ENCODE data around the gene COG5.

COG5 gene

DNA sequence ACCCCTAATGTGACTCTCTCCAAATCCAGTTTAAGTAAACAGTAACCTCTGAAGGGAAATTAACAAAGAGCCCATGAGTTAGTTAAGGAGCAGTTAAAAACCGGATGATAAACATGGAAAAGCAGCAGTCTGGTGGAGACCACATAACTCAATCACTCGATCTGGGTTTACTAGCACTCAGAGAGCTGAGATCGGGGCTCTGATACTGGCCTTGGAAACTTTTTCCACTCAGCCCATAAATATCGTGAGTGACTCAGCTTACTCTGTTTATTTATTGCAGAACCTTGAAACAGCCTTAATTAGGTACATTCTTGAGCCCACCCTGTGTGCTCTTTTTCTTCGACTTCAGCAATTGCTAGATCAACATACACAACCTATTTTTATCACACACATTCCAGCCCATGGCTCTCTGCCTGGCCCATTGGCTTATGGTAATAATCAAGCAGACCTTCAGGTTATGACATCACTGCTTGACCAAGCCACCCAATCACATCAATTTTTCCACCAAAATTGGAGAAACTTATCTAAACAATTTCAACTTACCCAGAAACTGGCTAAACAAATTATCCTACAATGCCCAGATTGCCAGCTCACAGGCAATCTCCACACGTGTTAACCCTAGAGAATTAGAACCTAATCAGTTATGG is 176.0 kb downstream of the COG5 start:
- DNase-seq: peak; percentile 73

DNA sequence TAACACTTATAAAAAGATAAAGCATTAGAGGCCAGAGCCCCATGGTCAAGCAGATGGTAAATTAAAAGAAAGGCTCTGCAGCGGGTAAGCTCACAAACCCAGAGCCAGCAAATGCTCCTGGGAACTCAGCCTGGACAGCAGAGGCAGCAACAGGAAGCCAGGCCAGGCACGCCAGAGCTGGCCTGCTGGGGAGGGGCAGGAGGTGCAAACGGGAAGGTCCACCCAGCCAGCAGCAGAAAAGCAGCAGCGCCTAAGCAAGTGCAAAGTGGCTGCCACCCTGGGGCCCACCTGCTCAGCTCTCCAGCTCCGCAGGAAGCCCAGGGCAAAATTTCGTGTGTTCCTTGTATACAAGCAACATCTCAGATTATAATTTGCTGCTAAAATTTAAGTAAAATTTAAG is 176.6 kb downstream of the COG5 start:
- DNase-seq: peak; percentile 44

DNA sequence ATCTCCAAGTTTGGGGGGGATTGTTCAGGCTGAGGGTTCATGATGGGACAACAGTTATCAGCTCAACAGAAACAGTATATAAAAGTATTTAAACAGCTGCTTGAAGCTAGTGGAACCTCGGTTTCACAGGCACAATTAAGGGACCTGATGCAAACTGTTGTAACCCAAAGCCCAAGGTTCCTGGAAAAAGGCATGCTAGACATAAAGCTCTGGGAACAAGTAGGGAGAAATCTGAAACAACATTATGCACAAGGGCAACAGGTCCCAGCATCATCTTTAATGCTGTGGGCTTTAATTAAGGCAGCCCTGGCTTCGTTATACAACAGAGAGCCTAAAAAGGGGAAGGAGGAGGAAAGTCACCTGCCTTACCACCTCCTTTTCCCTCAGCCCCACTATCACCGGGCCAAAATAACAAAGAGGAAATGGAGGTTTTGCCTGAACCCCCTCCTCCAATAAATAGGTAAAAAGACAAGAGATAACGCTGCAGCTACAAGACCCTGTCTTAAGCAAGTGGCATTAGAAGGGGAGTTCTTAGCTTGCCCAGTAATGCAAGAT is 177.1 kb downstream of the COG5 start:
- peak; percentile 44 for DNase-seq

DNA sequence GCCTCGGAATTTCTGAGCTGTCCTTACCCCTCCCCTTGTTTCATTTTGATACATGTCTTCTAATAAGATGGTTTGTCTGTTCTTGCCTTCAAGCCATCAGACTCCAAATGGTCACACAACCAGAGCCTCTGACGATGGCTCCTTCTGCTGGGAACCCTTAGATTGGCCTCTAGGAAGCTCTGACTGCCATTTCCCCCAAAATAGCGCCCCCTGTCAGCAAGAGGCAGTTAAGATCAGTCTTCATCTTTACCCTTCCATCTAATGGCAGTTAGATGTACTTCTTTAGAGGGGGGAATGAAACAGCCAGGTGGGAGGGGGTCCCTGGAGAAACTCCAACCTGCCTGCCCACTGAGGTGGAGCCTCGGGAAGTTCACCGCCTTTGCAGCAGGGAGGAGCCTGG is 179.7 kb downstream of the COG5 start:
- no peak for DNase-seq

DNA sequence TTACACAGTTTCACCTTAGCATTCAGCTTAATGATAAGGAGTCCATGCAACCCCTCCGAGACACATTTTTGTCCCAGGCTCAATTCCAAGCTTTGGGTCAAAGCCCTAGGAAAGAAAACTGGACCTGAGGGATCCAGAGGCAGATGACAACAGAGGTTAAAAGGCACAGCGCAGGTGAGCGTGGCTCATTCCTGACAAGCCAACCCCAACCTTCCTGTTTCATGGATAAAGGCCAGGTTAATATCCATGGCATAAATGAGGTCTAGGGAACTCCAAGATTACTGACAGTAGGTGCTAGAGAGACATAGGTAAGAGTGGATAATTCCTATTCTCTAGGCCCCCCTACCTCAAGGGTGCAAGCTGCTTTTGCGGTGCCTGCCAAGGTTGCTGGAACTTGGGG is 180.5 kb downstream of the COG5 start:
- no peak for DNase-seq

GRCh38 chr7:107381453-107381852 is 182.3 kb downstream of the COG5 start:
- no peak for DNase-seq

GRCh38 chr7:107373354-107373753 is 190.4 kb downstream of the COG5 start:
- no peak for DNase-seq

GRCh38 chr7:107372298-107372697 is 191.4 kb downstream of the COG5 start:
- DNase-seq: peak; percentile 55

- DNase-seq: peak; percentile 33
These were observed 192.9 kb downstream of the COG5 start for GRCh38 chr7:107370816-107371215.

DNA sequence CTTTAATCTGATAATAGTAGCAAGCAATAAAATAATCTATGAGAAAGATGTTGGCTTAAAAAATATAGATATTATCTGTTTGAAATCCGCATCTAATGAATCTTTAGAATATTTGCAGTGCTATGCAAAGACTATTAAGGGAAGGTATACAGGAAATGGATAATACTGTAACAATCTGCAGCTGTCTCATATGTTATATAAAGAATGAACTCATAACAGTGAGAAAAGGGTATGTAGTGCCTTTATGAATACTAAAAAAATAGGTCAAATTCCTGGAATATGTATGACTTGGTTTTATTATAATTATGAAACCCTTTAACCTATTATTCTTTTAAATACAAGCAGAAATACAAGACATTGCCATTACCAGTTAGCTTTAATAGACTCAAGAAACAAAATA is 198.9 kb downstream of the COG5 start:
- peak; percentile 35 for DNase-seq

- no peak for DNase-seq
These were observed 204.0 kb downstream of the COG5 start for GRCh38 chr7:107359520-107360316.

DNA sequence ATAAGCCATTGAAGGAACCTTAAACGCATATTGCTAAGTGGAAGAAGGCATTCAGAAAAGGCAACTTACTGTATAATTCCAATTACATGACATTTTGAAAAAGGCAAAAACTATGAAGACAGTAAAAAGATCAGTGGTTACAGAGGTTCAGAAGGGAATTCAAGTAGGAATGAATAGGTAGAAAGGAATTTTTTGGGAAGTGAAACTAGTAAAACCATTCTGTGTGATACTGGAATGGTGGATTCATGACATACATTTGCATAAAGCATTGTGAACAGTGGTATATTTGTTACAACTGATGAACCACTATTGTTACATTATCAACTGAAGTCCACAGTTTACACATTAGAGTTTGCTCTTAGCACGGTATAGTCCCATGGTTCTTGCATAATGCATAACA is 208.1 kb downstream of the COG5 start:
- DNase-seq: peak; percentile 76

DNA sequence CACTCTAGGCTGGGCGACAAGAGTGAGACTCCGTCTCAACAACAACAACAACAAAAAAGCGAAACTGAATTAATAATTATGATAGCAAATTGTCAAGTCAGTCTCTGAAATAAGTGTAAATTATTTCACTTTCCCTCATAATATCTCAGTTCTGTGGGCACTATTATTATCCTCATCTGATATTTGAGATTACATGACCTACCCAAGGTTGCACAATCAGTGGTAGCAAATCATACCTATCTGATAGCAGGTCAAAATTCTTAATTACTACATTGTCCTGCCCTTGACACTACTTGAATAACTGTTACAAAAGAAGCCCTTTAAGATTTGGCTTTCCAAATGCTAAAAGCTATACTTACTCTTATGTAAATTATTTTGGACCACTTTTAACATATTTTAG is 209.1 kb downstream of the COG5 start:
- DNase-seq: no peak

DNA sequence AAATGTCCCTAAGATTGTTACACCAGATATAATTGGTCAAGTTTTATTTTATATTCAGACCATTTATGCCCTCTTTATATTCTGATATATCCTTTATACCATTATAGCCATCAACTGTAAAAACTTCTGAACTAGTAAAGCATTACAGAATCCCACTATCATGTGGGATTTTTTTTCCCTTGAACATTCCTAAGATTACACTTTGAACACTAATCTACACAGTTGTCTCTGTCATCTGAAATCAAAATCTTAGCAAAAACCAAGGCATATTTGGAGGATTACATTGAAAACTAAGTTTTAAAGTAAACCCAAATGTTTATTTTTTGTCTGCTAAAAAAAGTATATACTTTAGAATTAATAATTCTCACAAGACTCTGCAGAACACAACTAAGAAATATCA is 210.0 kb downstream of the COG5 start:
- DNase-seq: peak; percentile 32

DNA sequence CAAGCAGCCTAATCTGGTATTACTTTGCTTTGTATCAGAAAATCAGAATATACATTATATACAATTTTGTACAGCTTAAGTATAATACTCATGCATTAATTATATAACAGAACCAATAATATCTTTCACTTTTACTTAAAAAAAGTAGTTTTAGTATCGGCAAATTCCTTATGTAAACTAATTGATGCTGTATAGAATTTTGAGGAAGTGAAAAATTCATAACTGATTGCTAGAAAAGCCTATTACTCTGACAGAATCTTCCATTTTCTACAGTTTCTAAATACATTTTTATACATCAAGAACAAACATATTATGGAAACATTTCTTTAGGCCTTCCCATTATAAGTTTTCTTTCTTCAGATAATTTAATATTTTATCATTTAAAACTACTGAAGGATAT is 217.8 kb downstream of the COG5 start:
- no peak for DNase-seq

GRCh38 chr7:107344799-107345198 is 218.9 kb downstream of the COG5 start:
- DNase-seq: no peak

GRCh38 chr7:107344286-107344685 is 219.4 kb downstream of the COG5 start:
- no peak for DNase-seq

- no peak for DNase-seq
These were observed 225.6 kb downstream of the COG5 start for GRCh38 chr7:107338080-107338479.

DNA sequence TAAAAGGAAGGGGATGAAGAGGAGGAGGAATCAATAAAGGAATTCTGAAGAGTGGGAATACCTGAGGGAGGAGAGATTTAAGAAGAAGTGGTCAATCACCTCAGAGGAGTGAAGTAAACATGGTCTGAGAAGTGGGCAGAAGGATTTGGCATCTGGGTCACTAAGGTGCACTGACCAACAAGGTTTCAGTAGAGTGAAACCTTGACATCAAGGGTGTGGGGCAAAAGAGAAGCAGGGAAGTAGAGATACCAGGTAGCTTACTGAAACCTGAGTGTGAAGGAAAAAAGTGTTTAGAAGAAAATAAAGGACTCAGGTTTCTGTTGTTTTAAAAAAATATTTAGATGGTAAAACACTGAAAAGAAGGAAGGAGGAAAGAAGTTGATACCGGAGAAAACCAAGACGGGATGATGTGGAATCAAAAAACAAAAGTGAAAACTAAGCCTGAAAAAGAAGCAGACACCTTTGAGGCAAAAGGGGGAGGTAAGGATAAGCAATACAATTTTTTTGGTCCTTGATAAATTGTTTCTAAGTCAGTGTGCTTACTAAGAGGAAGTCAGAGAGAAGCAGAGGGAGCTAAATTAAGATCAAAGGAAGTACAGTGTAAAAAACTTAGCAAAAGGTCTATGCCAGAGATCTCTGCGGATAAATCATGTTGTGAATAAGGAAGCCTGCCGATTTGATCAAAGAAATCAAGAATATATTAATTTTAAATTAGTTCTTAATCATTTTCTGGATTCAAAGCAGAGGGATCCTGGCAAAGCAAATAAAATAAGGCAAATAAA is 231.0 kb downstream of the COG5 start:
- DNase-seq: no peak

DNA sequence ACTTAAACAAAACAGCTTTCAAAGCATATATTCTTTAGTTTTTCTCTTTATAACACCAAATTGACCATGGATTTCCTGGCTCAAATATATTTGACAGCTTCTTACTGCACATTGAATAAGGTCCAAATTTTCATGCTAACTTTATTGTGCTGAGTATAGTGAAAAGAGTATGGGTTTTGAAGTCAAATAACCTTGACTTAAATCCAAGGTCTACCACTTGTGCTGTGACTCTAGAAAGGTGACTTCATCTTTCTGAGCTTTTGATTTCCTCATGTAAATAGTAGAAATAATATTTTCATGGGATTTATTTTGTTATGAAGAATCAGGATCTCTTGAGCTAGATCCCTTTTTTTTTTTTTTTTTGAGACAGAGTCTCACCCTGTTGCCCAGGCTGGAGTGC is 233.2 kb downstream of the COG5 start:
- no peak for DNase-seq

- peak; percentile 31 for DNase-seq
These were observed 235.6 kb downstream of the COG5 start for GRCh38 chr7:107327986-107328569.

DNA sequence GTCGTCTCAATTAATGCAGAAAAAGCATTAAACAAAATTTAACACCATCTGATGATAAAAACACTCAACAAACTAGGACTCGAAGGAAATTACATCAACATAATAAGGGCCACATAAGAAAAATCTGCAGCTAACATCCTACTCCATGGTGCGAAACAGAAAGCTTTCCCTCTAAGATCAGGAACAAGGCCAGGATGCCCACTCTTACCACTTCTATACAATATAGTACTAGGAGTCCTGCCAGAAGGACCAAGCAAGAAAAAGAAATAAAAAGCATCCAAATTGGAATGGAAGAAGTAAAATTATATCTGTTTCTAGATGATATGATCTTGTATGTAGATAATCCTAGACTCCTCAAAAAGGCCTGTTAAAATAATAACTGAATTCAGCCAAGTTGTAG is 237.7 kb downstream of the COG5 start:
- no peak for DNase-seq

GRCh38 chr7:107322015-107322414 is 241.7 kb downstream of the COG5 start:
- no peak for DNase-seq
